GM19035 (cell line): ENCODE data around the gene CD36.

Source experiments
- ATAC-seq: cut with Tn5 transposase; IDR thresholded peaks from one replicate; pipeline ENCODE4 v1.9.1; 2021; ENCODE audit not compliant: unreplicated experiment

CD36 gene

GRCh38 chr7:80686576-80686975 is 48.1 kb downstream of the CD36 start:
- no peak for ATAC-seq

DNA sequence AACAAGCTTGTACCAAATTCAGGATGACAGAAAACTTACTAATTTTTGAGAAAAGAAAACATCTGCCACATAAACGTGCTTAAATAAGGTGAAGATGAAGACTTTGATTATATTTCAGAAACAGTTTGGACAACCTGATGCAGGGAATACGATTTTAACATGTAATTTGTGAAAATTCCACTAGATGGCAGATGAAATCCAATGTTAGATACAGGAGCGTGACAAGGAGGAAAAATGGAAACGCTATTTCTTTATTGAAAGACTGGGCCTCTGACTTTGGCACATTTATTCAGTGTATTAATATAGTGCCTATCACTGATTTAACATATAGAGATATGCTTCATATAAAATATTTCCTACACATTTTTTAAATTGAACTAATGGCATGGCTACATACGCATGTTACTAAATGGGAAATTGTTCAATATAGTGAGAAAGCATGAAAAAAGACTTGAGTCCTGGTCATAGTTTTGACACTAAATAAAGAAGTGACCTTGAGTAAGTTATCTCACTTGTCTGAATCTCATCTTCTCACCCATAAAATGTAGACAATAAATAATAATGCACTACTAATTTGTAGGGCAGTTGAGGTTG is 60.7 kb downstream of the CD36 start:
- ATAC-seq: no peak

DNA sequence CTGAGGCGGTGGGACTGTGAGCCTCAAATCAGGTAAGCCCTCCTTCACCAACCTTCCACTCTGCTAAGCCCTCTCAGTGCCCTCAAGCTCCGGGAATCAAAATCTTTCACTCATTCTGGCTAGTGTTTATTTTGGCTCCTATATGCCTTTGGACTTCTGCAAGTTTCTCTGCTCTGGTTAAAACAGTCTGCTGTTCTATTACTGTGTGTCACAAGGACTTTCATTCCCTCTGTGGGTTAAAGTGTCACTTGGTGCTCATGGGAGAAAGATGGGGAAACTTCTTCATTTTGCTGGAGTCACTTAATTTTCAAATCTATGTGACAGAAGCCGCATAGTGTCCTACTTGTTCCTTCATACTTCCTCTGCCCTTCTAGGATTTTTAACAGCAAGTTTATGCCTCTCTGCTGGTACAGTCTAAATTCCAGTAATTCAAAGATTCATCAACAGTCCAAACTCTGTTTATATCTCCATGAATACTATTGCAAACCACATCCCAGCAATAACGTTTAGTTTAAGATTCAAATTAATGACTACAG is 61.3 kb downstream of the CD36 start:
- ATAC-seq: no peak

DNA sequence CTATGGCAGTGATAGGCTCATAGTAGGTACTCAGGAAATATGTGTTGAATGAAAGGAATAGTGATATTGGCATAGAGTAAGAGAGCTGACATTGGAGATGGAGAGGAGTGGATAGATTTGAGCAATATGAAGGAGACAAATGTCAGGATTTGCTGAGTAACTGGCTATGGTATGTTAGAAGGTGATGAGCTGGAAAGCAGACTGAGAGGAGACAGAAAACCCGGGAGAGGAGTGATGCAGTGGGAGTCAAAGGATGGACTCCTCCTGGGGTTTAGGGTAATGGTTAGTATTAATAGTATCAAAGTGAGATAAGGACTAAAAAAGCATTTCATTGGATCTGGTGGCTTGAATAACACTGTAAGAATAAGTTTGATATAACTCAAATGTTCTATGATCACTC is 64.8 kb downstream of the CD36 start:
- no peak for ATAC-seq

GRCh38 chr7:80705130-80705781 is 66.8 kb downstream of the CD36 start:
- no peak for ATAC-seq

- no peak for ATAC-seq
Observed at GRCh38 chr7:80707318-80707717, 68.9 kb downstream of the CD36 start.

DNA sequence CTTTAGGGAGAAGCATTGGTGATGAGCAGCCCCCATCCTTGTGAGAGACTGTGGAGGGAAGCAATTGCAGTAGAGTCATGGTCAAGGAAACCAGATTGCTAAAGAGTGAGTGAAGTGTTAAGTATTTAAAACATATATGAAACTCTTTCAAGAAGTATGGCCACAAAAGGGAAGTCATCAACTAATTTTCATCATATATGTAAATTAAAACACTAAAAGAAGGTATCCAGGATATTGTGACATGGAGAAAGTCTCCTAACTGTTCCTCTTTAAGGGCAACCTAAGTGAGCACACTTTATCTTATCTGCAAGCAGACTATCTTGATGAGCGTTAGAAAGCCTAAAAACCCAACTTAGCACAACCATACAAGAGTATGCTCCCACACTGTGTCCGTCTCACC is 69.7 kb downstream of the CD36 start:
- ATAC-seq: no peak

DNA sequence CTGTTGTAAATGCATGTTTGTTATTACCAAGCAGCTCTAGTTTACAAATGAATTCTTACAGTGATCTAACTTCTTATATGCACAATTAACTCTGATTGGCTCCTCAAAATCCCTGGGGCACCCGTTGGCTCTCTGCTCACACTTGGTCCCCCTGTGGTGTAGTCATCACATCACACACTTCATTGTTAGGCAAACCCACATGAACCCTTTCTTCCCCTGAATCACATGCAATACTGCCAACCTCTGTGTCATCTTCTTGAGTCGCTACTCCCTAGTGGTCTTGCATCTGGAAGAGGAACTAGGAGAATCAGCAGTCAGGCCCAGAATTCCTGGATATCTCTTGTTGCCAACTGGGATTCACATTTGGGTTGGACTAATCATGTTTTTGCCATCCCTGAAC is 73.1 kb downstream of the CD36 start:
- ATAC-seq: no peak

DNA sequence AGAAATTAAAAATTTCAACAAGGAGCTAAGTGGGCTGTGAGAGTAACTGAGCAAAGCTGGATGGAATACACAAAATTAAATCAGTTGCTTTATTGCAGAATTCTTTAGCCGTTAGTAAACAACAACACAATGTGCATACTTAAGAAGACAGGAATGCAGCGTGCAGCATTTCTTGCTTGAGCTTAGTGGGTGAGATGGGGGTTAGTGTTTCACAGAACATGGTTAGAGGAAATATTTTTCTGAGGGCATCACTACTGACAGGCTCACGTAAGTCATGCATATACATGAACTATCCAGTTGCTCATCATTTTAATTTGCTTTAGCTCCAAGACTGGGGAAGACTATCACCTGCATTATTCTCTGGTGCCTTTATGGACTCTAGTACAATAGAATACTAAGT is 80.8 kb downstream of the CD36 start:
- no peak for ATAC-seq

DNA sequence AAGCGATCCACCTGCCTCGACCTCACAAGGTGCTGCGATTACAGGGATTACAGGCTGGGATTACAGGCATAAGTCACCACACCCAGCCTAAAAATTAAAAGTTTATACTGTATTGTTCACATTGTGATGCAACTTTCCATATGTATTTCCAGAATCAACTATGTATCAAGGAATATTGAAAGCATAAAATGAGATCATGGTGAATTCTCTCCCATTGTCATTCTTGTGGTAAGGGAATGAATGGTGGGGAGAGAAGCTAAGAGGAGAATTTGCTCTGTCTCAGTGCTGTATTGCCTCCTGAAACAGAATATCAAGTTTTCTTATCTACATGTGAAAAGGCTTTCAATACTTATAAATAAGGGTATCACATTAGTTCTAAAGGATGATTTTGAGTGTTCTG is 81.7 kb downstream of the CD36 start:
- ATAC-seq: no peak

DNA sequence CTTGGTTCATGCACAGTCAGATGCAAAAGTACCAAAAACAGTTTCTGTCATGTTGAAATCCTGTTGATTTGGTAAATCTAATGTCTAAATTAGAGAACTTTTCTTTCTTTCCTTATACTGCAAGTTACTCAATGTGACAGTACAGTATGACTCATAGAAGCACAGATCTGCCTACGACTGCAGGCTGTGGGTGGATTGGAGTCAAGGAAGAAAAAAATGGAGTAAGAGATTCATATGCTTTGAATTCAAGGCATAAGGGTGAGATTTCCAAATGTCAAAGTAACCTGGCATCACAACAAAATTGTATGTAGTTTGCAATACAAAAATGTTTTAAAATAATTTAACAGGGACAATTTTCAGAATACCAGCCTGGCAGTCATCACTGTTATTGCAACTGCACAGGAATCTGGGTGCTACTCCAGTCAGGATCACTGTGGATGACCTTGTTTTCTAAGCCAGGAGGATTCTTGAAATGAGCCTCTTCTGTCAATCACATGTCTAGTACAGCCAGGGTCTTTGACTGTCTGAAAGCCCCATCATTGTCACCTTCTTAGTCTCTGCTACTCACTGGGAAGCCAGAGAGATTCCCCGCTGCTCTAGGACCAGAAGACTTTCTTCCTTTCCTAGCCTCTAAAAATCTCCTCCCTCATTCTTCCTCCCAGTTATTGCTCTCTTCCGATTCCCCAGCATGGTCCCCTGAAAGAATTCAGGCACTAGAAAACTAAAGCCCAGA is 83.6 kb downstream of the CD36 start:
- no peak for ATAC-seq

DNA sequence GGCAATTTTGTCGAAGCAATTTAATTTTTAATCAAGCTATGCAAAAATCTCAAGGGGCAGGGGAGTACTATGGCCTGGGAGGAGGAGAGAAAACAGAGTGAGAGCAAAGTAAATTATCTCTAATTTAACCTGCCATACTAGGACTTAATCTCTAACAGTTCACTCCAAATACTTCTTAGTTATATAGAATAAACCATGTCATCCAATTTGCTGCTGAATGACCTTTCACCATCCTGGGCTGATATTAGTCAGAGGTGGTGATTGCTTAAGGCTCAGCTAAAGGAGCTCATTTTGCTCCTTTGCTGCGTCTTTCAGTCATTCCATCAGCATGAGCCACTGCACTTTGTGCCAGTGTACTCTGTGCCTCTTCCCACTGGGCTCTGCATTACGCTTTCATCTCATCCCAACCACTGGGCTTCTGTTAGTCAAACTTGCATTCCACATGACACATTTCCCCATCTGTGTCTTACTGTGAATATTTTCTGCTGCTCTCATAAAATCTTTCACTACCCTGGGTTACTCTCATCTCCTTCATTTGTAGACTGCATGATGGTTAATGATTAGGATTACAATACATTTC is 84.3 kb downstream of the CD36 start:
- no peak for ATAC-seq

GRCh38 chr7:80724249-80724871 is 85.9 kb downstream of the CD36 start:
- ATAC-seq: no peak

GRCh38 chr7:80725181-80725611 is 86.8 kb downstream of the CD36 start:
- ATAC-seq: no peak
